NCI-H774 (cell line): ENCODE measurements around the gene BRSK2.
"Not testable (repeated sequence)": the region's sequence is repeated elsewhere in the genome, so short reads cannot be mapped to it uniquely, and the experiment has no call there.

ENCODE experiments used
- DNase-seq: peaks from one replicate; lab custom pipeline; 2025; lab: John Stamatoyannopoulos, UW

BRSK2 gene

DNA sequence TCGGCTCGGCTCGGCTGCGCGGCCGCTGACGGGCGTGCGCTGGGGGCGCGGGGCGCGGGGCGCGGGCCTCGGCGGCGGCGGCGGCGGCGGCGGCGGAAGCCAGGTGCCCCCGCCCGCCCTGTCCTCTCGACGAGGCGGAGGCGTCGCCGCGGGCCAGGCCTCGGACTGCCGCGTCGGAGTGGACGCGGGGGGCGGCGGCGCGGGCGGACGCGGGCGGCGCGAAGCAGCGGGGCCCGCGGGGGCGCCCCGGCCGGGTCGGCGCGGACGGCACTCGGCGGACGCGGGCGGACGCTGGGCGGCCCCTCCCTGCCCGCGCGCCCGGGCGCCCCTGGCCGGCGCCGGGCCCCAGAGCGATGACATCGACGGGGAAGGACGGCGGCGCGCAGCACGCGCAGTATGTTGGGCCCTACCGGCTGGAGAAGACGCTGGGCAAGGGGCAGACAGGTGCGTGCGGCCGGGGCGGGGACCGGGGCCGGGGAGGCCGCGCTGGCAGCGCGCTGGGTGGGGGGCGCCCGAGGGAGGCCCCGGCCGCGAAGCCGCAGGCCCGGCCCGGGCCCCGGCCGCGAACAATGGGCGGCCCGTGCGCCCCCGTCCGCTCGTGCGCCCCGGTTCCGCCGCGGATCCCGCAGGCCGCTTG is at the start of gene BRSK2:
BRSK2 (plus strand) TSS at position 3 of the 637 bp plus-strand sequence; CDS start at position 354, 351 bp downstream.
- DNase-seq, result no peak

DNA sequence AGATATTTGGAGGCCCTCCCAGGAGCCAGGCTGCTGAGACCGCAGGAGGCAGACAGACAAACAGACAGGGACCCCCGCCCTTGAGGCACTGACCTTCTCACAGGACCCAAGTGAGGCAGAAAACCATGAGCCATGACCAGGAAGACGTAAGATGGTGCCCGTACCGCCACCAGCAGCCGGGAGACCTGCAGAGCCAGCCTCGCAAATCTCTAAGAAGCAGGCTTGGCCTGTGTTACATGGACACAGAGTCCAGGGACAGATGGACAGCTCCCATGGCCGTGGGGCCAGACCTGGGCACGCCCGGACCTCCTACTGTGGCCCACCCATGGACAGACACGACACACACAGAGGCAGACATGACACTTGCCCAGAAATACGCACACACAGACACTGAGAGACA is 49.6 kb upstream of the BRSK2 start:
- no peak for DNase-seq

DNA sequence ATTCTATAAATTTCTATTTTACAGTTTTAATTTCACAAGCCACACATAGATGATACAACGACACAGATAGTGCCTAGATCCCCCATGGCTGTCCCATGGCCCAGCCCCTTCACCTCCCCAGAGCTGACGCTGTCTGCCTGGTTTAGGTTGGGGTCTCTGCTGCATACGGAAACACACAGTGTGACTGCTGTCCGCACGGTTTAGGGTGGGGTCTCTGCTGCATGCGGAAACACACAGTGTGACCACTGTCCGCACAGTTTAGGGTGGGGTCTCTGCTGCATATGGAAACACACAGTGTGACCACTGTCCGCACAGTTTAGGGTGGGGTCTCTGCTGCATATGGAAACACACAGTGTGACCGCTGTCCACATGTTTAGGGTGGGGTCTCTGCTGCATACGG is 48.5 kb upstream of the BRSK2 start:
- not testable (repeated sequence) for DNase-seq

DNA sequence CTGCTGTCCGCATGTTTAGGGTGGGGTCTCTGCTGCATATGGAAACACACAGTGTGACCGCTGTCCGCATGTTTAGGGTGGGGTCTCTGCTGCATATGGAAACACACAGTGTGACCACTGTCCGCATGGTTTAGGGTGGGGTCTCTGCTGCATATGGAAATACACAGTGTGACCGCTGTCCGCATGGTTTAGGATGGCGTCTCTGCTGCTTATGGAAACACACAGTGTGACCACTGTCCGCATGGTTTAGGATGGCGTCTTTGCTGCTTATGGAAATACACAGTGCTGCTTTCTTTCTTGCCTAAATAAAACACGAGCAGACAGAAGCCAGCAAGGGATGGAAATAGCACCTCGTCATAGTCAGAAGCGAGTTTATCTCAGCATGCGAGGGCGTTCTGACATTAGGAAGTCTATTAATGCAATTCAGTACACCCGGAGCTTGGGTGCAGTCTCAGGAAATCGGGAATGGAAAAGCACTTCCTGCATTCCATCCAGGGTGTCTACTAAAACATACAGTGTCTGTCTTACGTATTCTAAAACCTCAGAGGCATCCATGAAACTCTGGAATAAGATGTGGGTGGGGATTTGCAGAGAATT is 47.7 kb upstream of the BRSK2 start:
- DNase-seq, result no peak

DNA sequence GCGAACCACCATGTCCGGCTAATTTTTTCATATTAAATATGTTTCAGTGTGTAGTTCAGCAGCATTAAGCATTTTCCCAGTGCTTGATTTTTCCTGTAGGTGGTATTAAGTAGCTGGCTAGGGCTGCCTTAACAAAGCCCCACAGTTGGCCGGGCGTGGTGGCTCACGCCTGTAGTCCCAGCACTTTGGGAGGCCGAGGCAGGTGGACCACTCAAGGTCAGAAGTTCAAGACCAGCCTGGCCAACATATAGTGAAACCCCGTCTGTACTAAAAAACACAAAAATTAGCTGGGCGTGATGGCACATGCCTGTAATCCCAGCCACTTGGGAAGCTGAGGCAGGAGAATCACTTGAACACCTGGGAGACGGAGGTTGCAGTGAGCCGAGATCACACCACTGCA is 46.8 kb upstream of the BRSK2 start:
- DNase-seq, result no peak

DNA sequence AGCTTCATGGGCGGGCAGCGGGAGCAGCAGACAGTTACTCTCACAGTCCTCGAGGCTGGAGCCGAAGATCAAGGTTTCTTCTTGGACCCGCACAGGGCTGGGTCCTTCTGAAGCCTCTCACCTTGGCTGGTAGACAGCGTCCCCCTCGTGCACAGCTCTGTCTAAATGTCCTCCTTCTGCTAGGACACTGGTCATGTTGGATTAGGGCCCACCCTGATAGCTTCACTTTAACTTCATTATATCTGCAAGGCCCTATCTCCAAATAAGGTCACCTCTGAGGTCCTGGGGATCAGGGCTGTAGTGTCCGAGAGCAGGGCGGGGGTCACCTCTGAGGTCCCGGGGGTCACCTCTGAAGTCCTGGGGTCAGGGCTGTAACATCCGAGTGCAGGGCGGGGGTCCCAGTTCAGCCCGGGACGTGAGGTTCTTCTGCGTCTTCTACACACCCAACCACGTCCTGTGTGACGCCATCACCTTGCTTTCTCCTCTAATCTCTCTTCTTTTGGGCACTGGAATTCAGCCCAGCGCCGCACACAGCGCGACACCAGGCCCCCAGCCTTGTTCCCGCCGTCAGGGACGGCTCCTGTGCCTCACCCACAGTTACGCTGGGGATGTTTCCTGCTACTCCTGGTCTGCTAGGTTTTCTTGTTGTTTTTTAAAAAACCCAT is 46.2 kb upstream of the BRSK2 start:
- no peak for DNase-seq

DNA sequence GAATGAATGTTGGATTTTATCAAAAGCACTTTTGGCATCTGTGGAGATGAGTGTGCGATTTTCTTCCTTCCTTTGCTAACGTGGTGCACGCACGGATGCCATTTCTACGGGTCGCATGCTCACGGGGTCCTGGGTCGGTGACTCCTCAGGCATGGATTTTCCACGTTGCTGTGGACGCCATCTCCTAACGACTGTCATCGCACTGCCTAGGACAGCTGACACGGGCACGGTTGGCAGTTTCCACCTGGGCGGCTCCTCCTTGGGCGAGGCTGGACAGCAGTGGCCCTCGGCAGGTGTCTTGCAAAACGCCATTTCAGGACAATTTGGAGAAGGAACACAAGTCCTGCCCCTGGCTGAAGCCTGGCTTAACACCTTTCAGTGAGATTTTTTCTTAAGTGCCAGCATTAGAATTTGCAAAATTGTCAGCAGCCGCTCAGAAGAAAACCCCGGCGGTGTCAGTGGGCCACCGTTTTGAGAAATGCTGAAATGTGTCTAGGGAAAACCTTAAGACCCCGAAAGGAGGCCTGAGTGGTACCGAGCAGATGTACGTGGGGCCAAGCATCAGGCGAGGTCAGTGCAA is 45.6 kb upstream of the BRSK2 start:
- DNase-seq, result no peak

DNA sequence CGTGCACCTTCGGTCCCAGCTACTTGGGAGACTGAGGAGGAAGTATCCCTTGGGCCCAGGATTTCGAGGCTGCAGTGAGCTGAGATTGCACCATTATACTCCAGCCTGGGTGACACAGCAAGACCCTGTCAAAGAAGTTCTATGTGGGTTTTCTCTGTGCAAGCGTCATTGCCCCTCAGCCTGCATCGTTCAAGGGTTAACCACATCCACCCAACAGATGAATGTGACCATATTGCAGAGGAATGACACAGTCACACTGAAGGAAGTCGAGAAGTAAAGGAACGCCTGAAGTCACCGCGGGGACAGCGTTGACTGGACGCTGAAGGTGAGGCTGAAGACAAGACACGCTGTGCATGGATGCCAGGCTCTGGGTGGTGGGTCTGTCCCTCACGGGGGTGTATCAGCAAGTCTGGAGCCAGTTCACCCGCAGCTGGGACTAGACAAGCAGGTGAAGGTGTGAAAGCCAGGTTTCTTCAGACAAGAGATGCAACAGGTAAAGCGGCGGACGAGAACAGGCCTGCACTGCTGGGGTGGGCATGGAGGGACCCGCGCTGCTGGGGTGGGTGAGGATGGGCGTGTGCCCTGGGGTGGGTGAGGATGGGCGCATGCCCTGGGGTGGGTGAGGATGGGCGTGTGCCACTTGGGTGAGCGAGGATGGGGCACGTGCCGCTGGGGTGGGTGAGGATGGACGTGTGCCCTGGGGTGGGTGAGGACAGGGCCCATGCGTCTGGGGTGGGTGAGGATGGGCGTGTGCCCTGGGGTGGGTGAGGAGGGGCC is 43.8 kb upstream of the BRSK2 start:
- no peak for DNase-seq

DNA sequence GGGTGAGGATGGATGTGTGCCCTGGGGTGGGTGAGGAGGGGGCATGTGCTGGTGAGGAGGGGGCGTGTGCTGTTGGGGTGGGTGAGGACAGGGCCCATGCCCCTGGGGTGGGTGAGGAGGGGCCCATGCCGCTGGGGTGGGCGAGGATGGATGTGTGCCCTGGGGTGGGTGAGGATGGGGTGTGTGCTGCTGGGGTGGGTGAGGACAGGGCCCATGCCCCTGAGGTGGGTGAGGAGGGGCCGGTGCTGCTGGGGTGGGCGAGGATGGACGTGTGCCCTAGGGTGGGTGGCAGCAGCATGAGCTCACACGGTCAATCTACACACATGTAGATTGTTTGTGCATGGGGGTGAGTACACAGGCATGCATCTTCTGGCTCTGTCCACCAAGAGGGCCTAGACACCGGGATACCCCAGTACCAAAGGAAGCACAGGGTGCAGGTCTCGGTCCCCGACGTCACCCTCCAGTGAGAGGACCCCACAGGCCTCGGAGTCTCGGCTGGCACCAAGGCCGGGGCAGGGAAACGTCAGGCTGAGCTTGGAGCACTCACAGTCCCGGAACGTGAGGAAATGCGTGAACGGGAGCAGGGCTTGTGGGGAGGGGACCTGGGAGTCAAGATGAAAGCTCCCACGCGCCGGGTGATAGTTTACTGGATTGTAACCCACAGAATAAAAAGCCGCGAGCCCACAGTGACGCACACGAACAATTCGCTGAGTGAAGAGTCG is 42.9 kb upstream of the BRSK2 start:
- no peak for DNase-seq

DNA sequence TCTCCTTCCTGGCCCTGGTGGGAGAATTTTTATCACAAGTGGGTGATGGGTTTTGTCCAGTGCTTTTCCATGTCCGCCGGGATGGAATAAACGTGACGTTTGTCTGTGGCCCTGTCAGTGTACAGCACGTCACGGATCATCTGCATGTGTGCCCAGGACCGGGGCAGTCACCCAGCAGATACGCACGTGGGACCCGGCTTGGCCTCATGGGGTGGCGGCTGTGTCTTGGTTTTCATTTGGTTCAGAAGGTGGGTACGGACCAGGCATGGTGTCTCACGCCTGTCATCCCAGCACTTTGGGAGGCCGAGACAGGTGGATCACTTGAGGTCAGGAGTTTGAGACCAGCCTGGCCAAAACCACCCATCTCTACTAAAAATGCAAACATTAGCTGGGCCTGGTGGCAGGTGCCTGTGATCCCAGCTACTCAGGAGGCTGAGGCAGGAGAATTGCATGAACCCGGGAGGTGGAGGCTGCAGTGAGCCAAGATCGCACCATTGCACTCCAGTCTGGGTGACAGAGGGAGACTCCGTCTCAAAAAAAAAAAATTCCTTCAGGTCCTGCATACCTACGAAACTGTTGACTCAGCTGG is 42.2 kb upstream of the BRSK2 start:
- DNase-seq, result not testable (repeated sequence)

DNA sequence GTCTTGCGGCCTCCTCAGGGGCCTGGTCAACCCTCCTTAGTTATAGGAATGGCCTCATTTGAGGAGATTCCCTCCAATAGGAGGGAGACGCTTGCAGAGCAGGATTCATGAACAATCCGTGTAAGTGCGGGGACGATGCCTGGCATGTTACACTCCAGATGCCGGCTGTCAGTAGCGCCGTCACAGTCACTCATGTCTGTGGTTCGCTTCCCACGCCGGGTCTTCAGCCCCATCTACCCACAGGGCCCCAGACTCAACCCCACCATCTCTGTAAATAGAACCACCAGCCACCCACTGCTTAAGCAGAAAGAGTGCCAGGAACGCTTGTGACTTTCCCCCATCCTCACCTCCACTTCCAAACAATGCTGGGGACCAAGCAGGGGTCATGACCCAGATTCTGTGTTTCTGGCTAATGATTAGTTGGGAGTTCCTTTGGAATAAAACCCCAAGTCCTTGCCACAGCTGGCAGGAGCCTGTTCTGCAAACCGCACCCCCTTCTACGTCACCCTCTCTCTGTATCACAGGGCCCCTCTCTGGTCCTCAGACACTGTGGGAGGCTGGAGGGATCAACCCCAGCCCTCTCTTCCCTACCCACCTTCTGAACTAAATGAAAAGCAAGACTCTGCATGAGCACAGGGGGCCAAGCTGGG is 41.5 kb upstream of the BRSK2 start:
- DNase-seq, result no peak

DNA sequence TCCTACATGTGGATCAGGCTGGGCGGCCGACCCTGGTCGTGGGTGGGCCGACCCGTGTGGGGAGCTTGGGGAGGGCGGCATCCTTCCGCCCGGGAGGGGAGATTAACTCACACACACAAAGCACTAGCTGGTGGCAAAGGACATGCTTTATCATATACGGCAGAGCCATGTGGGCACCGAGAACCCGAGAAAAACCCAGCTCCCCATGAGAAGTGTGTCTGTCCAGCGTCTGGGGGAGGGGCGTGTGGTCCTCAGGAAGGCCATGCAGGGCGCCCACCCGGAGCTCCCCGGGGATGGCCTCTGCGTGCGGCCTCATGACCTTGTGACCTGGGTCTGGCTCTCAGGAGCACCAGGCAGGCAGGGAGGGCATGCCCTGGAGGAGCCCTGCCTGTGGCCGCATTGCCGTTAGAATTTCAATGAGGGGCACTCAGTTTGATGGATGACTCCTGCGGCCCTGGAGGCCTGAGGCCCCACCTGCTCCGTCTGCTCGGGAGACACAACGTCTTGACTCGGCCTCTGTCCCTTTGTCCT is 40.9 kb upstream of the BRSK2 start:
- no peak for DNase-seq

DNA sequence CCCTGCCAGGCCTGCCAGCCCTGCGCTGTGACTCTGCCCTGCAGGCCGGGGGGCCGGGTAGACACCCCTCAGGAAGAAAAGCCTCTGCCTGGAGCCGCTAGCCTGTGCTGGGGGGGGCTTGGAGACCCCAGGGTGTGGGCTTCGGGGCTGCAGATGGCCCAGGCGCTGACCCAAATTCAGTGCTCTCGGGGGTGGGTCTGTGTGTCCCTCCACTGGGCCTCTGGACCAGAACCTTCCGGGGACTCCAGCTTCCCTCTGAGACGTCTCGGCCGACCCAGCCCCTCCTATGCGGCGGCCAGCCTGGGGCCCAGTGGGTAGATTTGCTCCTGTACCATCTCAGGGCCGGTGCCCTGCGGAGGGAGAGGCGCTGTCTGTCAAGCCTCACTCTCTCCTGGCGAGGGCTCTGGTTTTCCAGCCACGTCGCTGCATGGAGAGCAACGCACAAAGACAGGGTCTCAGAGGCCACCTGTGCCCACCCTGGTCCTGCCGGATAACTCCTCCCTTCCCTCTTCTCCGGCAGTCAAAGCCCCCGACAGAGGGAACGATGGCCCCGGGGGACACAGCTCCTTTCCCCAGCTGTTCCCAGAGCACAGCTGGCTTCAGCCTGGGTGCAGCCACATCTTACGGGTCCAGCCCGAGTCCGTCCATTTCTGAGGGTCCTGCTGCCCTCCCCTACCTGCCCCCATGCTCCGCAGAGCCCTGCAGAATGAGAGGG is 40.2 kb upstream of the BRSK2 start:
- no peak for DNase-seq

DNA sequence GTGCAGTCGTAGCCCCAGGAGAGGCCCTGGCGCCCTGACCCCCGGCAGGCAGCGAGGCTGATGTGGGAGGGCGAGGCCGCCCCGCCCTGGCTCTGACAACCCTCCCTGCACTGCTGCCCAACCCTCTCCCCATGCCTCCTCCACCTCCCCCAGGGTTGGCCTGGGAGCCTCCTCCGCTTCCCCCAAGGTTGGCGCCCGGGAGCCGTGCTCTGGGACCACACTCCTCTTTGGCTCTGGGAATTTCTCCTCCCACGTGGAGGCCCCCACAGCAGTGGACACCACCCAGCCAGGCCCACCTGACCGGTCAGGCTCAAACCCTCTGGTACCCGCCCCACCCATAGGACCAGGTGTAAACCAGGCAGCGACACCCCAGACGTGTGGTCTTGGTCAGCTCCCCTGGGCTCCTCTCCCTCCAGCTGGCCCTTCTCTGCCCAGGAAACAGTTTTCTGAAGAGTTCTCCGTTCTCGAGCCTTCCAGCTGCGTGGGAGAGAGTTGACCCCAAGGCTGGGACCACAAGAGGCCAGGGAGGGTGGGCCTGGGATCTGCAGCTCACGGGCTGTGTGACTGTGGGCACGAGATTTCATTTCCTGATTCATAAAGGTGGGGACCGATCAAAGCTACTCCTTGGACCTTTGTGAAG is 39.5 kb upstream of the BRSK2 start:
- DNase-seq, result no peak

DNA sequence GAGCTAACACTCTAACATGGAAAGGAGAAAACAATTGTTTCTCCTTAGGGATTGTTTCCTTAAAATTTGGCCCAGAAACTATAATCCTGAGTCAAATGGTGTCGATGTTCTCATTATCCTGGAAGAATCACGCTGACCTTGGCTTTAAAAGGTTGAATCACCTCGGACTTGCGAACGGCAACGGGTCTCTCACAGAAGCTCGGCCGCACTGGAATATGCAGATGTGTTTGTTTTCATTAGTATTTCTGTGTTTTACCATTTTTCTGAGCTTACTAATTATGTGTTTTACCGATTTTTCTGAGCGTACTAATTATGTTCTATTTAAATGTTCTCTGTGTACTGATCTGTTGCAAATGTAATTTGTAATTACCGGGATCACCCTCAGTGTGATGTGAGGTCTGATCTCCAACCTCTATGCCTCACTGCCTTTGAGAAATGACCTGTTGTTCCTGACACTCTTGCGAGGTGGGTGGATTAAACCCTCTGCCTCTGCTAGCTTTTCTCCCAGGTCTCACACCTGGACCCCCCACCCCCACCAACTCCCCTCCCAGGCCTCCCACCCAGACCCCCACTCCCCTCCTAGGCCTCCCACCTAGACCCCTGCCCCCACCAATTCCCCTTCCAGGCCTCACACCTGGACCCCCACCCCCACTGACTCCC is 38.3 kb upstream of the BRSK2 start:
- no peak for DNase-seq

DNA sequence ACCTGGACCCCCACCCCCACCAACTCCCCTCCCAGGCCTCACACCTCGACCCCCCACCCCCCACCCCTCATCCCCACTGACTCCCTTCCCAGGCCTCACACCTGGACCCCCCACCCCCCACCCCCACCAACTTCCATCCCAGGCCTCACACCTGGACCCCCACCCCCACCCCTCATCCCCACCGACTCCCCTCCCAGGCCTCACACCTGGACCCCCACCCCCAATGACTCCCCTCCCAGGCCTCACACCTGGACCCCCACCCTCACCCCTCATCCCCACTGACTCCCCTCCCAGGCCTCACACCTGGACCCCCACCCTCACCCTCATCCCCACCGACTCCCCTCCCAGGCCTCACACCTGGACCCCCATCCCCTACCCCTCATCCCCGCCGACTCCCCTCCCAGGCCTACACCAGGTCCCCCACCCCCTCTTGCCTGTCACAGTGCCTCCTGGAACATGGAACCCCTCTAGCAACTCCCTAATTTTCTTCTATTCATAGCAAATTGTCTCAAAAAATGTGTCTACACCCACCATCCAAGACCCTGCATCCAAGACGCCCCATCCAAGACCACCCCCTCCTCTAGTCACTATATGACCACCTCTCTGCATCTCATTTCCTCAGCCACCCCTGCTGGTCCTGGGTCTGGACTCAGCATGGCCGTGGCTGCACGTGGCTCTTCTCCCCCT is 36.9 kb upstream of the BRSK2 start:
- DNase-seq, result no peak

DNA sequence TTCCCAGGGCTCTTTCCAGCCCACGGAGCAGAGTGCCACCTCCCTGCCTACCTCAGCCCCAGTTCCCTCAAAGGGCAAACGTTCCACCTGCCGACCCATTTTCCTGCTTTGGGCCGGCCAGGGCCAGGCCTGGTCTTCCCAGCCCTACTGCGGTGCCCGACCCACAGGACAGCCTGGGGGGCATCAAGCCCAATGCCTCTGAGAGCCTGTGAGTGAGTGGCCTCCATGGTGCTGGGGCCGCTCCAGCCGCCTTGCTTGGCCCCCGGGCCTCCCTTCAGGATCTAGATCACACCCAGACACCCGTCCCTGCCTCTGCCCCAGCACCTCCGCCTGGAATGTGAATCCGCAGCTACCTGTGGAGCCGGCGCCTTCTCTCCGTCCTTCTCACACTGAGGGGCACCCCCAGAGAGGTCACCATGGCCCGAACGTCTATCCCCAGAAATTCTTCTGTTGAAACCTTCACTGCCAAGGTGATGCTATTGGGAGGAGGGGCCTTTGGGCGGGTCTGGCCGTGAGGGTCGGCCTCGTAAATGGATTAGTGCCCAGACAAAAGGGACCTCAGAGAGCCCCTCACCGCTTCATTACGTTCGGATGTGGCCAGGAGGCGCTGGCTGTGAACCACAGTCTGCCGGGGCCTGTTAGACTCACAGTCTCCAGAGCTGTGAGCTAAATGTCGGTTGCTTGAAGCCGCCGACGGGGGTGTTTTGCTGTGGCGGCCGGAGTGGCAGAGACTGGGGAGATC is 36.2 kb upstream of the BRSK2 start:
- no peak for DNase-seq
